Measurements from ENCODE around the gene DTX1.

Gene DTX1

GRCh38 chr12:113111247-113111646 is 54.7 kb downstream of the DTX1 start:
- ATAC-seq (ENCODE audit: low read depth) (no peak), DNase-seq (ENCODE audit: low spot score) (no peak)
- no peaks in the 10 kb centered on the region for H3K9me3 ChIP-seq (ENCODE audit: severe bottlenecking)

GRCh38 chr12:113112043-113112899 is 55.7 kb downstream of the DTX1 start:
- no peaks in the 10 kb centered on the region for H3K27me3 ChIP-seq (ENCODE audit: insufficient read depth, poor library complexity, severe bottlenecking)
- no peak overlapping the region for H3K4me3 ChIP-seq (ENCODE audit: severe bottlenecking)
- DNase-seq (ENCODE audit: low spot score) (peak; percentile 58), ATAC-seq (ENCODE audit: low read depth) (no peak)
- H3K9me3 ChIP-seq (ENCODE audit: severe bottlenecking), result no peaks in the 10 kb centered on the region
- TF ChIP-seq CTCF (IDR thresholded peaks at IDR 0.05; ENCODE audit: poor library complexity, severe bottlenecking), result no peak
- no peak overlapping the region for H3K27ac ChIP-seq (ENCODE audit: poor library complexity, severe bottlenecking)
- no peaks in the 10 kb centered on the region for H3K4me1 ChIP-seq (ENCODE audit: insufficient read depth, poor library complexity, severe bottlenecking)
- H3K36me3 ChIP-seq (ENCODE audit: low read depth), result no peaks in the 10 kb centered on the region

More at GRCh38 chr12:113111247-113111646, 54.7 kb downstream of the DTX1 start:
- H3K27me3 ChIP-seq (ENCODE audit: insufficient read depth, poor library complexity, severe bottlenecking), result no peaks in the 10 kb centered on the region
- no peaks in the 10 kb centered on the region for H3K36me3 ChIP-seq (ENCODE audit: low read depth)
- TF ChIP-seq CTCF (IDR thresholded peaks at IDR 0.05; ENCODE audit: poor library complexity, severe bottlenecking), result no peak
- H3K27ac ChIP-seq (ENCODE audit: poor library complexity, severe bottlenecking), result no peak overlapping the region
- no peak overlapping the region for H3K4me3 ChIP-seq (ENCODE audit: severe bottlenecking)
- no peaks in the 10 kb centered on the region for H3K4me1 ChIP-seq (ENCODE audit: insufficient read depth, poor library complexity, severe bottlenecking)

- DNase-seq (ENCODE audit: low spot score) (no peak), ATAC-seq (ENCODE audit: low read depth) (no peak)
- Histone ChIP-seq H3K4me1 (ENCODE audit: insufficient read depth, poor library complexity, severe bottlenecking) (no peaks in the 10 kb centered on the region), H3K9me3 (ENCODE audit: severe bottlenecking) (no peaks in the 10 kb centered on the region), H3K4me3 (ENCODE audit: severe bottlenecking) (no peak overlapping the region), H3K27ac (ENCODE audit: poor library complexity, severe bottlenecking) (no peak overlapping the region), H3K36me3 (ENCODE audit: low read depth) (no peaks in the 10 kb centered on the region), H3K27me3 (ENCODE audit: insufficient read depth, poor library complexity, severe bottlenecking) (no peaks in the 10 kb centered on the region)
- TF ChIP-seq CTCF (IDR thresholded peaks at IDR 0.05; ENCODE audit: poor library complexity, severe bottlenecking), result no peak
Observed at GRCh38 chr12:113113397-113113796, 56.9 kb downstream of the DTX1 start.

GRCh38 chr12:113114447-113115178 is 58.1 kb downstream of the DTX1 start:
- DNase-seq (ENCODE audit: low spot score) (no peak), ATAC-seq (ENCODE audit: low read depth) (no peak)
- Histone ChIP-seq H3K9me3 (ENCODE audit: severe bottlenecking) (no peaks in the 10 kb centered on the region), H3K27me3 (ENCODE audit: insufficient read depth, poor library complexity, severe bottlenecking) (no peaks in the 10 kb centered on the region), H3K4me3 (ENCODE audit: severe bottlenecking) (no peak overlapping the region), H3K27ac (ENCODE audit: poor library complexity, severe bottlenecking) (no peak overlapping the region), H3K4me1 (ENCODE audit: insufficient read depth, poor library complexity, severe bottlenecking) (no peaks in the 10 kb centered on the region), H3K36me3 (ENCODE audit: low read depth) (no peaks in the 10 kb centered on the region)
- TF ChIP-seq CTCF (IDR thresholded peaks at IDR 0.05; ENCODE audit: poor library complexity, severe bottlenecking), result no peak
